ENCODE results near the gene RITA1.

RITA1 gene

DNA sequence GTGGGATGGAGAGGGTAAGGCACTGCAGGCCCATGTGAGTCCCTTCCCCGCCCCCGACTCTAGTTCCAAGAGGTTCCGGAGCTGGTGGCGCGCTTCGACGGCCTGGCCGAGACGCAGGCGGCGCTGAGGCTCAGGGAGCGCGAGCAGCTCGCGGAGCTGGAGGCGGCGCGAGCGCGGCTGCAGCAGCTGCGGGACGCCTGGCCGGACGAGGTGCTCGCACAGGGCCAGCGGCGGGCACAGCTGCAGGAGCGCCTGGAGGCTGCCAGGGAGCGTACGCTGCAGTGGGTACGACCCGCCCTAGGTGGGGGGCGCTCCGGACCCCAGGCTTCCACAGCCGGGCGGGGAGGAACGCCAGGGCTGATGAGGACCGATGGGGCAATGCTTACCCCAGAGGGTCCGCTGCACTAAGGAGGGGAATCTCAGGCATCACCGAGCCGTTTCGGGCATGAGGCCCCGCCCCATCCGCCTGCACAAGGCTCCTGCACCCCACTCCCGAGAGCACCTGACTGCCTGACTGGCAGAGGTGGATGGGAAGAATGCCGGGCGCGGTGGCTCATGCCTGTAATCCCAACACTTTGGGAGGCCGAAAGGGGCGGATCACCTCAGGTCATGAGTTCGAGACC is 31.1 kb upstream of the RITA1 start:
- DNase-seq = peak; percentile 53

DNA sequence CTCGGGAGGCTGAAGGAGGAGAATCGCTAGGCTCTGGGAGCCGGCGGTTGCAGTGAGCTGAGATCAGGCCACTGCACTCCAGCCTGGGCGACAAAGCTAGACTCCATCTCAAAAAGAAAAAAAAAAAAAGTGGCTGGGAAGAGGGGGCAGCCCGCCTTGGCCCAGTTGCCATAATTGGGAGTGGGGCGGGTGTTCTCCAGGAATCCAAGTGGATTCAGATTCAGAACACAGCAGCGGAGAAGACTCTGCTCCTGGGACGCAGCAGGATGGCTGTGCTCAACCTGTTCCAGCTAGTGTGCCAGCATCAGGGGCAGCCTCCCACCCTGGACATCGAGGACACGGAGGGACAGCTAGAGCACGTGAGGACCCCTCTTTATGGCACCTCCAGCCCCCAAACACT is 30.5 kb upstream of the RITA1 start:
- DNase-seq = no peak

DNA sequence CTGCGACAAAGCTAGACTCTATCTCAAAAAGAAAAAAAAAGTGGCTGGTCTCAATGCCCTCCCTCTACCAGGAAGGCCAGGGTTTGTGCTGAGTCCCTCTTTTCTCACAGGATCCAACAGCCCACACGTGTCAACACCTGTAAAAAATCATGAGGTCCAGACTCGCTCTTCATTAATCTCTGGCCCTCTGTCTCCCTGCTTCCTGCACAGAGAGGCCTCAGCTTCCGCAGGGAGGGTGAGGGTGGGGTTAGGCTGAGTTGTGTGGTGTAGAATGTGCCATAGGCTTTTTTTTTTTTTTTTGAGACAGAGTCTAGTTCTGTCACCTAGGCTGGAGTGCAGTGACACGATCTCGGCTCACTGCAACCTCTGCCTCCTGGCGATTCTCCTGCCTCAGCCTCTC is 29.9 kb upstream of the RITA1 start:
- no peak for DNase-seq

DNA sequence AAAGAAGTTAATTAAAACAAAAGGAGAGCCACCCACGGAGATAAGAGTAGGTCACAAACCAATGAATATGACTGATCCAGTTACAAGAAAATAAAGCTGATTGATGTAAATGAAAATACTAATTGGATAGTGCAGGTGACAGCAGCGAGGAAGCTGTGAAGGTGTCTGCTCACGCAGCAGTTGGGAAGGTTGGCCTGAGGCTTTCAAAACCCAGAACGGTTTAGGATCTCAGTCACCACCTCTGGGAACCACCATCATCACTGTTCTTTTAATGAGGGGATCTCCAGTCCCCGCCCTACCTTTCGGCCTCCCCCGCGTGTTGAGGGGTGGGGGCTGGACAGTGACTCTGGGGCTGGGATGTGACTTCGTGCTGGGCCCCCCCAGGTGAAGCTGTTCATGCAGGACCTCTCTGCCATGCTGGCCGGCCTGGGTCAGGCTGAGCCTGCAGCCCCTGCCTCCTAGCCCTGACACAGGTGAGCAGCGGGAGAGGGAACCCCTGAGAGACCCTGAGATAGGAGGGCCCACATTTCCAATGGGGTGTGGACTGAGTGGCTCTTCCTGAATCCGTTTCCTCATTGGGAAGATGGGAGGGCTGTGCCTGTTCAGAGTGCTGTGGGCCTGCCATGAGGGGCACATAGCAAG is 28.2 kb upstream of the RITA1 start:
- no peak for DNase-seq

DNA sequence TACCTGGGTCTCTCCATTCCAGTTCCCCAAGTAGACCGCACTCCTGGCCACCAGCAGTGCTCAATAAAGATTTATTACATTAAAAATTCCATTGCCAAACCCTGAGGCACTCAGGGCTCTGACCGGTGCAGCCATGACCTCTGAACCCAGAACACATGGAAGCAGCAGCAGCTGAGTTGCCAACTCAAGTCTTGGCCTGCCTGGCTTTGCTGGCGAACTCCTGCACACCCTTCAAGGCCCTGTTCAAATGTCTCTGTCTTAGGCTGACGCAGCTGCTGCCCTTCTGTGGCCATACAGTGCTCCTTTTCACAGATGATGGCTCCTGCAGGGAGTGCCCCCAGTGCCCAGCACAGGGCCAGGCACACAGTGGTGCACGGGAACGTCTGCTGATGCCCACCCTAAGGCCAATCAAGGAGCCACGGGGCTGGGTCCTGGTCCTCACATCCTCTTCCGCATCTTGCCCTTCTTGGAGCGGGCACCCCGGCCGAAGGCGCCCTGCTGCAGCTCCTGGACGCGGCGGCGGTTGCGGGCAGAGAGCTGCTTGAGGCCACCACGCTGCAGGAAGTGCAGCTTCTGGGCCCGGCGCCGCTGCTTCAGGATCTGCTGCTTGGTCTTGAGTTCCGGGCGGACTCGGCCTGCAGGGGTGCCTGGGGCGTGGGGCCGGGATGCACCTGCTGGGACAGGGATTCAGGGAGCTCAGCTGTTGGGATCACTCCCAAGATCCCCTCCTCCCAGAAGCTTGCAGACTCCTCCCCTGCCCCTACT is 26.9 kb upstream of the RITA1 start:
- no peak for DNase-seq

DNA sequence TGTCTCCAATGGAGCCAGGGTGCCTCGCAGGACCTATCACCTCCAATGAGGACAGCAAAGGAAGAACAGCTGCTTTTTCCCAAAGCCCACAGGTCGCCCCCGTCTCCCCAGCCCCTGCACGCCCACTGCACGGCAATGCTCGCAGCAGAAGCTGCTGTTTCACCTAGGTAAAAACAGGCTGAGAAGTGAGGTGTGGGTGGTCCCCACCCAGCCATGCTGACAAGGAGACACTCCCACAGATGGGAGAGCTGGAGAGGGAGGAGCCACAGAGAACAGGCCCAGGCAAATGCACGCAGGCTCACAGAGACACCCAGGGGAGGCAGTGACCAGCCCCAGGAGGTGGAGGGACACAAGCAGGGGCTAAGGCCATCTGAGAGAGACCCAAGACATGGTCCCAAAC is 25.6 kb upstream of the RITA1 start:
- no peak for DNase-seq

DNA sequence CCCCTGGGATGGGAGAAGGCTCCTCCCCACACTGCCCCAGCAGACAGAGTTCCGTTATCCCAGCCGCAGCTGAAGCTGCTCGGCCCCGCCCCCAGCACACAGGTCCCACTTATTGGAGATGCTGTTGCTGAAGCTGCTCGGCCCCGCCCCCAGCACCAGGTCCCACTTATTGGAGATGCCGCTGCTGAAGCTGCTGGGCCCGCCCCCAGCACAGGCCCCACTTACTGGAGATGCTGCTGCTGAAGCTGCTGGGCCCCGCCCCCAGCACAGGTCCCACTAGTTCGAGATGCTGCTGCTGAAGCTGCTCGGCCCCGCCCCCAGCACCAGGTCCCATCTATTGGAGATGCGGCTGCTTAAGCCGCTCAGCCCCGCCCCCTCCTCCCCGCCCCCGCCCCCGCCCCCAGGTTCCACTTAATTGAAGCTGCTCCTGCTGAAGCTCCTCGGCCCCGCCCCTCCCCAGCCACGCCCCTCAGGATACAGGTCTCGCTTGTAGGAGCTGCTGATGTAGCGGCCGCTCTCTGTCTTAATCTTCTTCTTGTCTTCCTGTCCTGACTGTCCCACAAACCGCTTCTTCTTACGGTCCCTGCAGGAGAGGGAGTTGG is 24.0 kb upstream of the RITA1 start:
- DNase-seq = peak; percentile 63

DNA sequence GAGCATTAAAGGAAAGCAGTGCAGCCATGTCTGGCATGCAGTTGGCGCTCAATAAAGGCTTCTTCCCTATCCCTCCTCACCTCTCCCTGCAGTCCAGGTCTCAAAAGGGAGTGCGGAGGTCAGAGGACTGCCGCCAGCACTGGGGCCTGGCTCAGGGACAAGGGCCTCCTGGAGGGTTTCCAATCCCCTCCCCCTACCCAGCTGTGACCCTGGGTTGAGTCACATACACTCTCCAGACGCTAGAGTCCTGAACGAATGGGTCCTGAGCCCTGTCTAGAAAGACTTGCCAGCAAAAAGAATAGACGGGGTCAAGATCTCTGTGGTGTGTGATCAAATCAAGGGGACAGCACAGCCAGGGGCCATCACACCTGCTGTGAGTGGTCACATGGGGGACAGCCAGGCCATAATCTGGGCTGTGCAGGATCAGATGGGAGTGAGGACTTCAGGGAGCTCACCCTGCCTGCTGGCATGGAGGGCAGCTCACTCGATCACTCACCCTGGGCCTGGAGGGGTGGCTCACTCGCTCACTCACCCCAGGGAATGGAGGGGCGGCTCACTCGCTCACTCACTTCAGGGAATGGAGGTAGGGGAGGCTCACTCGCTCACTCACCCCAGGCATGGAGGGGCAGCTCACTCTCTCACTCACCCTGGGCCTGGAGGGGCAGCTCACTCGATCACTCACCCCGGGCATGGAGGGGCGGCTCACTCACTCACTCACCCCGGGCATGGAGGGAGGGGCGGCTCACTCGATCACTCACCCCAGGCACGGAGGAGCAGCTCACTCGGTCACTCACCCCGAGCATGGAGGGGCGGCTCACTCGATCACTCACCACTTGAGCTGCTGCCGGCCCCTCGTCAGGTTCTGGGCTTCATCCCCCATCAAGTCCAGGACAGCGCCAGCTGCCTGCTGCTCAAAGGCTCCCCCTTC is 23.2 kb upstream of the RITA1 start:
- no peak for DNase-seq

DNA sequence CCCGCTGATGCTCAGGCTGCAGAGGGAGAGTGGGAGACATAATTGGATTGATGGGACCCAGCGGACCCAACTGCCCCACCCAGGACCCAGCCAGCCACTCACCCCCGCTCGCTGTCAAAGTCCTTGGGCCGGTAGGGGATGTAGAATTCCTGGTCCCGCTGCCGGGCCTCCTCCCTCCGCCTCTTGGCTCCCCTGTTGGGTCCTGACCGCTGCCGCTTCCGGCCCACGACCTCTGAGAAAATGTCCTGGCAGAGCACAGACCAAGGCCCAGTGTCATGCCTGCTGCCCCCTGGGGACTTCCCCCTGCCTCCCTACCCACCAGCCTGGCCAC is 22.5 kb upstream of the RITA1 start:
- no peak for DNase-seq

DNA sequence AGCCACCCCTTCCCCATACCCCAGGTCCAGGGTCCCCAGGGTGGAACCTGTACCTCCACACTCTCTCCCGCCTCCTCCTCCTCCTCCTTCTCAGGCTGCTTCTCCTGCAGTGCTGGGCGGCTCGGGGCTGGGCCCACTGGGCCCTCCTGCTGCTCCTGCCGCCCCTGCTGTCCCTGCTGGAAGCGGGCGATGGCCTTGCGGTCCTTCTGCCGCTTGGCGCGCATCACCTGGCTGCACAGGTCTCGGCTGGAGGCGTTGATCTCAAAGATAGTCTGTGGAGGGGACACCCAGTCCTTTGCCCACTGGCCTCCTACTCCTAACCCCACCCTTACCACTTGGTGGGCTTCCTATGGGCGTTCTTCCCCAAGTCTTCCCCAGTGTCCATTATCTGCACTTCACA is 21.5 kb upstream of the RITA1 start:
- no peak for DNase-seq

DNA sequence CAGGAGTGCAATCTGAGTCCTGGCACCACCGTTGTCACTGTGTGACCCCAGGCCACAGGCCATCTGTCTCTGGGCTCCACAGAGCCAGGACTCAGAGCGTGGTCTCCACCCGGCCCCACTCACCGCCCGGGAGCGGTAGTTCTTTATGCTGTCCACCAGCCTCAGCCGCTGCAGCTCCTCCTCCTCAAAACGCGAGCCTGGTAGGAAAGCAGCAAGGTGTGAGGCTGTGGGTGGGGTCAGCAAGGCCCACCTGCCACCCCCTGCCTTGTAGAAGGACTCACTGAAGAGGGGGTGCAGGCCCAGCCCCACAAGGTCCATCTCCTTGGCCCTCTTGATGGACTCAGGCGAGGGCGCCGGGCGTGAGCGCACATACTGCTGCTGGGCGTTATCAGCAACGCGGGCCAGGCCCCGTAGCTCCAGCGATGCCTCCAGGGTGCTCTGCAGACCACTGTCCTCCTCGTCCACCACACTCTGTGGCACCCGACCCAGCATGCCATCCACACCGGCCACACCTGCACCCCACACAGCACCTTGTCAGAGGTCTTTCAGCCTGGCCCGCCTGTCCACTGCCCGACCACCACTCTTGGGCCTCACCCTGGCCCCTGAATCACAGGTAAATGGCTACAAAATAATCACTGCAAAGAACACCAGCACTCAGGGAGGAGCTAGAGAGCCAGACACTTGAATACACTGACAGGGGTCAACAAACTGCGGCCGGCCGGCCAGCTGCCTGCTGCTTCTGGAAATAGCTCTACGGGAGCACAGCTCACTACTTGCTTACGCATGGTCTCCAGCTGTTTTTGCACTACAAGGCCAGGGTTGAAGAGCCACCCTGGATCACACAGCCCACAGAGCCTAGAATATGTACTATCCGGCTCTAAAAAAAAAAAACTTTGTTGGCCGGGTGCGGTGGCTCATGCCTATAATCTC is 19.7 kb upstream of the RITA1 start:
- DNase-seq = no peak

DNA sequence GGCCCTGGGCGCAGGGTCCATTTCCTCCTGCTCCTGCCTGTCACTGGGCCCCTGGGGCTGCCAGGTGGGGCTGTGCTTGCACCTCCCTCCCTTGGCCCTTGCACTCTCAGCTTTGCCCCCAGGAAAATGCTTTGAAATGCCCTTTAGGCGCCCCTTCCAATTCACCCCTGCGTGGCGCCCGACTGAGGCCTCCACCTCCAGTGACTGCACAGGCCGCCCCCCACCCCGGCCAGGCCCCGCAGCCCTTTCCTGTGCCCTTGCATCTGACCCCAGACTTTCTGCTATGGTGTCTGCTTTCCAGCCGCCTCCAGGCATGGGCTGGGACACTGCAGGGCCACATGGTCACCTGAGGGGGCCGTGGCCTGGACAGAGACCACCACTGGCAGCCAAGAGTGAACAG is 17.7 kb upstream of the RITA1 start:
- no peak for DNase-seq

DNA sequence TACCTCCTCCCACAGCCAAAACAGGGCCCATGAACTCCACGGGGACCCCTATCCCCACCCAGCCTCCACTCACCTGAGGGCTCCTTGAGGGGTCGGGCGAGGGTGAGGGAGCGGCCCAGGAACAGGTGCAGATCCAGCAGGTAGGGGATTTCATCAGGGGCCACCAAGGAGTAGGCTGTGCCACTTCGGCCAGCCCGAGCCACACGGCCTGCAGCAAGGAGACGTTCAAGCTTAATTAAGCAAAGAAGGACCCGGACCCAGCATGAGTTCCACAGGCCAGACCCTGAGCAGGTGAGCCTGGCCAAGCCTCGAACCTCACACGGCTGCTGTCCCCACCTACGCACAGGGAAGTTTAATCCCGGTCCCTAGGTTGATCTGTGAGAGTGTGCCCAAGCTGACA is 15.8 kb upstream of the RITA1 start:
- no peak for DNase-seq

DNA sequence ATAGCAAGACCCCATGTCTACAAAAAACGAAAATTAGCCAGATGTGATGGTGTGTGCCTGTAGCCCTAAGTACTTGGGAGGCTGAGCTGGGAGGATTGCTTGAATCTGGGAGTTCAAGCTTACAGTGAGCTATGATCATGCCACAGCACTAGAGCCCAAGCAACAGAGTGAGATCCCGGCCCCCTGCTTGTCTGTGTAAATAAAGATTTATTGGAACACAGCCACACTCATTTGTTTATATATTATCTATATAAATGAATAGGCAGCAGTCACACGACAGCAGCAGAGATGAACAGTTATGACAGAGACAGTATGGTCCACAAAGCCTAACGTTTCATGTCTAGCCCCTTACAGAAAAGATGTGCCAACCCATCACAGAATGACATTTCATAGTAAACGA is 15.1 kb upstream of the RITA1 start:
- DNase-seq = no peak

DNA sequence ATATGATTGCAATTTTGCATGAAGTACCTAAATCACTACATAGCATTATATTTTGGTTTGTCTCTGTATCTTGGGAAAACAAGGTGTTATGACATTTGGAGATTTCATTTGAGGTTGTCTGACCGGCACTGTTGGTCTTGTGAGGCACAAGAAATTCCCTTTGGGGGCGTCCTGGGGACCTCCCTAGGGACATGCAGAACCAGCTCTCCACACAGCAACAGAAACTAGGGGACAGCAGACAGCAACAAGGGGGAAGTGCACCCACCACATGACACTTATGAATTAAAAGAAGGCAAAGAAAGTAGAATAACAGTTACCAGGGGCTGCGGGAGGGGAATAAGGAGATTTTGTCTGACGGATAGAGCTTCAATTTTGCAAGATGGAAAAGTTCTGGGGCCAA is 14.6 kb upstream of the RITA1 start:
- no peak for DNase-seq

DNA sequence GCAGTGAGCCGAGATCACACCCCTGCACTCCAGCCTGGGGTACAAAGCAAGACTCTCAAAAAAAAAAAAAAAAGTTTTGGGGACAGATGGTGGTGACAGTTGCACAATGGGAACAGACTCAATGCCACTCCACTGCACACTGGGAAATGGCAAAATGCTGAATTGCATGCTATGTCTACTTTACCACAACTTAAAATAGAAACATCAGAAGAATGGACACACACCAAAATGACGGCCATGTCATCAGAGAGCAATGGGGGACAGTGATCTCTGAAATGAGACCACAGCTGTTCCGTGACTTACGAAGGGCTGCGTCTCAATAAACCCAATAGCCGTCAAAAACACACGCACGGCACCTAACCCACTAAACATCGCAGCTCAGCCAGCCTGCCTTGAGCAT is 14.0 kb upstream of the RITA1 start:
- DNase-seq = no peak

DNA sequence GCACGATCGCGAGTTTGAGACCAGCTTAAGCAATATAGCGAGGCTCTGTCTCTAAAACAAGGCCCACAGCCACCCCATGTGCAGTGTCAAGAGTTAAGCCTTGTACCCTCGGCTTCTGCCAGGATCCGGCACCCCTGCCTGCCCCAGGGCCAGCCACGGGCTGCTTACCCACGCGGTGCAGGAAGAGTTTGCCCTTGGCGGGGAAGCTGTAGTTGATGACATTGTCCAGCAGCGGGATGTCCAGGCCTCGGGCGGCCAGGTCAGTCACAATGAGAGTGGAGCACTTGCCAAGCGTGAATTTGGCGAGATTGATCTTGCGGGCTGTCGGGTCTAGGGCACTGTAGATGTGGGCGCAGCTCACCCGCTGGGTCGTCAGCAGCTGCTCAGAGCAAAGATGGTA is 13.3 kb upstream of the RITA1 start:
- DNase-seq = no peak

DNA sequence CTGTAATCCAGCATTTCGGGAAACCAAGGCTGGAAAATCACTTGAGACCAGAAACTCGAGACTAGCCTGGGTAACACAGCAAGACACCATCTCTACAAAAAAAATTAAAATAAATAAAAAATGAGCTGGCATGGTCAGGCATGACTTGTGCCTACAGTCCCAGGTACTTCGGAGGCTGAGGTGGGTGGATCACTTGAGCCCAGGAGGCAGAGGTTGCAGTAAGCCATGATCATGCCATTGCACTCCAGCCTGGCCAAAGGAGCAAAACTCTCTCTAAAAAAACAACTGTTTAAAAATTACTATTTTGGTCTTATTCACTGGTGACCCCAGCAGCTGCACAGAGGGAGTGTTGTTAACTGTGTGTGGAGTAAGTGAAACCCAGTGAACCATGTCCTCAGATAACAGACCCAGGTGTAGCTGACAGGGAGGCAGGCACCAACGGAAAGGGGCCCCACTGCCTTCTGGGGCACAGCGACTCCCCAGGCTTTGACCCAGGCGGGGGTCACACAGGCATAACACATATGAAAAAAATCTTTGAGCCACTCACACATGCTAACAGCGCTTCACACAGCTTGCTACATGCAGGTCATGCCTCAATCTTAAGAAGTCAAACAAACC is 12.3 kb upstream of the RITA1 start:
- no peak for DNase-seq

DNA sequence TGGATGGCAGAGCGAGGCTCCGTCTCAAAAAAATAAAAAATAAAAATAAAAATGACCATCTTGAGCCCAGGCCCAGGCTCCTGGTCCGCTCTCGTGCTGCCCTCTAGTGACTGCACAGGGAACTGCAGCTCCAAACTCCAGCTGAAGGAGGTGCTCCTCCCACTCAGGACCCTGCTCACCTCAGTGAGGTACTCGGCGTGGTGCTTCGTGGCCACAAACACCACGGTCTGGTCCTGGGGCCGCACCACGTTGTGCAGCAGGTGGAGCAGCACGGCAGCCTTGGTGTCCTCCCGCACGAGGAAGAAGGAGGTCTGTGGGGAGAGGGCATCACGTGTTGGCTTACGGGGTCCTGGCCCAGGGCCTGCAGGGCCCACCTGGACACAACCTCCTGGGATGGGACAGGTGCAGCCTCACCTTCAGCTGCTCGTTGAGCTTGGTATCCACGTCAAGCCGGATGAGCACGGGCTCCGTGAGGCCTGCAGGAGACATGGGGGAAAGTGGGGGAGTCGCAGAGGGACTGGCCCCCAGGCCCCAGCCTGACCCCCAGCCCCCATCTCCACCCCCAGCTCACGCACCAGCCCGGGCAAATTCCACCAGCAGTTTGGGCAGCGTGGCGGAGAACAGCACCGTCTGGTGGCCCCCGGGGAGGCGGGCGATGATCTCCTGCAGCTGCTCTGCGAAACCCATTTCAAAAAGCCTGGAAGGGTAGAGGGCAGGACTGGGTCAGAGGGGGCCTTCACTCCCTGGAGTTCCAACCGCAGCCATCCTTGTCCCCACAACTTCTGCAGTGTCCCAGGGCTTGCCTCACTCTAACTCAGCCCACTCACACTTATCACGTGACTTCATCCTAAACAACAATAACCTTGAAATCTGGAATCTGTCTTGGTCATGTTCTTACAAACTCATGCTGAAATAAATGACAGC is 10.8 kb upstream of the RITA1 start:
- peak; percentile 83 for DNase-seq

DNA sequence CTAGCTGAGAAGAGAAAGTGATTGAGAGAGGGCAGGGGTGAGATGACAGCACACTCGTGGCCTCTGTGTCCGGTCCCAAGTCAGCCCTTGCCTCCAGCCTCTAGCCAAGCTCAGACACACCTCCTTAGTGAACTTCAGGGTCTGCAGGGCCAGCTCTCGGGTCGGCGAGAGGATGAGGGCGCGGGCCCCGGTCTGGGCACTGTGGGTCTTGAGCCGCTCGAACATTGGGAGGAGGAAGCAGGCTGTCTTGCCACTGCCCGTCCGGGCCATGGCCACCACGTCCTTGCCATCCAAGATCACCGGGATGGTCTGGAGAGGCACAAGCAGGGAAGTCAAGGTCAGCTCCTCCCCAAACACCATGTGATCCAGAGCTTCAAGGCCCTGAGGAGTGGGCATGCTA is 6.5 kb upstream of the RITA1 start:
- DNase-seq = no peak
